ENCODE results near the gene MPST. TPM values are rescaled to one million over a fixed set of nuclear protein-coding genes. Genes with fewer than 3 reads are reported as not detected.

Gene MPST
- total RNA-seq, 1 experiment from 2014 or later = 51.2 TPM

DNA sequence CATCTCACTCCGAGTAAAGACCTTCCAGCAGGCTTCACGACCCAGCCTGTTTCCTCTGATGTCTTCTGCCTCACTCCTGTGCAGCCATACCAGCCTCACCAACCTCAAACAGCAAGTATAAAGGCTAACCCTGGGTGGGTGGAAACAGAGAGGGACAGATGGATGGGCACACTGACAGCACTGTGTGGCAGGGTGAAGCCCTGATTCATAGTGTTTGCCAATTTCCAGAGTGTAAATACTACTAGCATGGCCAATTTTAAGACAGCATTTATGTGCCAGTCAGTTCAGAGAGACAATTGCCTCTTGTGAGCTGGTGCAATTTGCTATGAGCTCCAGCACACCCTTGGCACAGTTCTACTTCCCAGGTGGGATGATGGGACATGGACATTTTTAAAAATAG lies 21.8 kb upstream of the MPST start:
- intact Hi-C loops (cut with micrococcal nuclease) = no loop called here
- H3K9me3 Mint-ChIP-seq (ENCODE audit: unreplicated experiment) = no peaks in the 10 kb centered on the region
- TF ChIP-seq, protein P1, sequence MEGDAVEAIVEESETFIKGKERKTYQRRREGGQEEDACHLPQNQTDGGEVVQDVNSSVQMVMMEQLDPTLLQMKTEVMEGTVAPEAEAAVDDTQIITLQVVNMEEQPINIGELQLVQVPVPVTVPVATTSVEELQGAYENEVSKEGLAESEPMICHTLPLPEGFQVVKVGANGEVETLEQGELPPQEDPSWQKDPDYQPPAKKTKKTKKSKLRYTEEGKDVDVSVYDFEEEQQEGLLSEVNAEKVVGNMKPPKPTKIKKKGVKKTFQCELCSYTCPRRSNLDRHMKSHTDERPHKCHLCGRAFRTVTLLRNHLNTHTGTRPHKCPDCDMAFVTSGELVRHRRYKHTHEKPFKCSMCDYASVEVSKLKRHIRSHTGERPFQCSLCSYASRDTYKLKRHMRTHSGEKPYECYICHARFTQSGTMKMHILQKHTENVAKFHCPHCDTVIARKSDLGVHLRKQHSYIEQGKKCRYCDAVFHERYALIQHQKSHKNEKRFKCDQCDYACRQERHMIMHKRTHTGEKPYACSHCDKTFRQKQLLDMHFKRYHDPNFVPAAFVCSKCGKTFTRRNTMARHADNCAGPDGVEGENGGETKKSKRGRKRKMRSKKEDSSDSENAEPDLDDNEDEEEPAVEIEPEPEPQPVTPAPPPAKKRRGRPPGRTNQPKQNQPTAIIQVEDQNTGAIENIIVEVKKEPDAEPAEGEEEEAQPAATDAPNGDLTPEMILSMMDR (IDR thresholded peaks at IDR 0.05; ENCODE audit: unreplicated experiment) = no peak
- BruUV-seq (replicated peaks) = no TSS peak
- H3K4me1 Mint-ChIP-seq (ENCODE audit: insufficient read depth, unreplicated experiment) = peaks cover 12% of the 10 kb centered on the region
- ChIA-PET POLR2A (interaction anchor here (1.2 to 2.6 kb wide), 2 partner anchors 9 to 22 kb away, joined by 3 to 11 read pairs; partner anchors contain the start of genes MPST and TST), CTCF (interaction anchor here (0.5 to 1.8 kb wide), 9 partner anchors 8 to 124 kb away, joined by 3 to 6 read pairs (median 4); no protein-coding TSS in a partner anchor)
- H3K27me3 Mint-ChIP-seq (ENCODE audit: insufficient read depth, unreplicated experiment) = peaks cover 1% of the 10 kb centered on the region
- H3K27ac Mint-ChIP-seq (ENCODE audit: low read depth, unreplicated experiment) = no peak overlapping the region
- H3K36me3 Mint-ChIP-seq (ENCODE audit: insufficient read depth, unreplicated experiment) = no peaks in the 10 kb centered on the region
- no peak for DNase-seq (ENCODE audit: unreplicated experiment)
- H3K4me3 Mint-ChIP-seq (ENCODE audit: unreplicated experiment) = no peak overlapping the region

DNA sequence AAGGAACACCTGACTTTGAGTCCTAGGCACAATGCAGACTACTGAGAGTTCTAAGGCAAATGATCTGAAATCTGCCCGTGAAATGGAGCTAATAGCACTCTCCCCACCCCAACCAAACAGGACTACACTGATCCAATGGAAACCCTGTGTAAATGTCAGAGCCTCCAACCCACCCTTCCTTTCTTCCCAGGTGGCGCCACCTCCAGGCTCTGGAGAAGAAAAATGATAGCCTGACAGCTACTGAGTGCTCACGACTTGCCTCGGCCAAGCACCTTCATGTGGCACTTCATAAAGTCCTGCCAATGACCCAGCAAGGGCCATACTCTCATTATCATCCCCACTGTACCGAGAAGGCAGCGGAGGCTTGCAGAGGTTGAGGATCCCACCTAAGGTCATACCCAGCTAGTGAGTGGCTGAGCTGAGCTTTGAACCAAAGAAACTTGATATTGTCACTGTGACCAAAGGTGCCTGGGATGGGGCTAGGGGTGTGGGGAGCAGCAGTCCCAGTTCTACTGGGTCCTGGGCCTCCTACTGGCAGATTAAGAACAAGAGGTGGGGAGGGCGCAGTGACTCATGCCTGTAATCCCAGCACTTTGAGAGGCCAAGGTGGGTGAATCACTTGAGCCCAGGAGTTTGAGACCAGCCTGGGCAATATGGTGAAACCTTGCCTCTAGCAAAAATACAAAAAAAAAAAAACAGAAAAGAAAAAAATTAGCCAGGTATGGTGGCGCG lies 20.8 kb upstream of the MPST start:
- TF ChIP-seq, protein P1 (IDR thresholded peaks at IDR 0.05; ENCODE audit: unreplicated experiment) = peak; percentile 6
- H3K27me3 Mint-ChIP-seq (ENCODE audit: insufficient read depth, unreplicated experiment) = no peaks in the 10 kb centered on the region
- intact Hi-C loops (cut with micrococcal nuclease) = no loop called here
- CTCF ChIA-PET = interaction anchor here (0.7 to 1.8 kb wide), 7 partner anchors 11 to 447 kb away, joined by 3 to 6 read pairs (median 4); no protein-coding TSS in a partner anchor
- peak; percentile 78 for DNase-seq (ENCODE audit: unreplicated experiment)
- H3K4me1 Mint-ChIP-seq (ENCODE audit: insufficient read depth, unreplicated experiment) = peaks cover 12% of the 10 kb centered on the region
- no peaks in the 10 kb centered on the region for H3K36me3 Mint-ChIP-seq (ENCODE audit: insufficient read depth, unreplicated experiment)
- no peak overlapping the region for H3K4me3 Mint-ChIP-seq (ENCODE audit: unreplicated experiment)
- peak overlapping the region; percentile 79 for H3K27ac Mint-ChIP-seq (ENCODE audit: low read depth, unreplicated experiment)
- no peaks in the 10 kb centered on the region for H3K9me3 Mint-ChIP-seq (ENCODE audit: unreplicated experiment)
- BruUV-seq (replicated peaks) = no TSS peak
- POLR2A ChIA-PET = interaction anchor here (1.2 to 2.6 kb wide), 2 partner anchors 11 to 21 kb away, joined by 3 to 11 read pairs; partner anchors contain the start of genes MPST and TST

DNA sequence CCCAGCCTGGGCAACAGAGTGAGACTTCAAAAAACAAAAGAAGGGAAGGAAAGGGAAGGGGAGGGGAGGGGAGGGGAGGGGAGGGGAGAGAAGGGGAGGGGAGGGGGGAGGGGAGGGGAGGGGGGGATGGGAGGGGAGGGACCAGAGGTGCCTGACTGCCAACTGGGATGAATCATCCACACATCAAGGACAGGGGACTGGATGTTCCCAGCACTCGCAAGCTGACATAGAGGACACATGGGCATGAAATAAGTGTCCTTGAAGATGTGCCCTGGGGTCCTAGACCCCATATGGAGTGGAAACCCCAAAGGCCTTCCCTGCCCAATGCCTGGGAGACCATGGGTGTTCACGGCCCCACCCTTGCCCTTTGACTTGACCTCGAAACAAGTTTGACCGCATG lies 20.1 kb upstream of the MPST start:
- TF ChIP-seq, protein P1 (IDR thresholded peaks at IDR 0.05; ENCODE audit: unreplicated experiment) = no peak
- BruUV-seq (replicated peaks) = no TSS peak
- POLR2A ChIA-PET = no interaction called here
- CTCF ChIA-PET = interaction anchor here (0.5 to 1.8 kb wide), 5 partner anchors 20 to 157 kb away, joined by 3 to 6 read pairs (median 4); partner anchors contain the start of gene TST
- DNase-seq (ENCODE audit: unreplicated experiment) = peak; percentile 60
- H3K36me3 Mint-ChIP-seq (ENCODE audit: insufficient read depth, unreplicated experiment) = no peaks in the 10 kb centered on the region
- intact Hi-C loops (cut with micrococcal nuclease) = no loop called here
- H3K4me3 Mint-ChIP-seq (ENCODE audit: unreplicated experiment) = no peak overlapping the region
- peaks cover 12% of the 10 kb centered on the region for H3K4me1 Mint-ChIP-seq (ENCODE audit: insufficient read depth, unreplicated experiment)
- no peaks in the 10 kb centered on the region for H3K9me3 Mint-ChIP-seq (ENCODE audit: unreplicated experiment)
- H3K27ac Mint-ChIP-seq (ENCODE audit: low read depth, unreplicated experiment) = peak overlapping the region; percentile 79
- H3K27me3 Mint-ChIP-seq (ENCODE audit: insufficient read depth, unreplicated experiment) = no peaks in the 10 kb centered on the region

DNA sequence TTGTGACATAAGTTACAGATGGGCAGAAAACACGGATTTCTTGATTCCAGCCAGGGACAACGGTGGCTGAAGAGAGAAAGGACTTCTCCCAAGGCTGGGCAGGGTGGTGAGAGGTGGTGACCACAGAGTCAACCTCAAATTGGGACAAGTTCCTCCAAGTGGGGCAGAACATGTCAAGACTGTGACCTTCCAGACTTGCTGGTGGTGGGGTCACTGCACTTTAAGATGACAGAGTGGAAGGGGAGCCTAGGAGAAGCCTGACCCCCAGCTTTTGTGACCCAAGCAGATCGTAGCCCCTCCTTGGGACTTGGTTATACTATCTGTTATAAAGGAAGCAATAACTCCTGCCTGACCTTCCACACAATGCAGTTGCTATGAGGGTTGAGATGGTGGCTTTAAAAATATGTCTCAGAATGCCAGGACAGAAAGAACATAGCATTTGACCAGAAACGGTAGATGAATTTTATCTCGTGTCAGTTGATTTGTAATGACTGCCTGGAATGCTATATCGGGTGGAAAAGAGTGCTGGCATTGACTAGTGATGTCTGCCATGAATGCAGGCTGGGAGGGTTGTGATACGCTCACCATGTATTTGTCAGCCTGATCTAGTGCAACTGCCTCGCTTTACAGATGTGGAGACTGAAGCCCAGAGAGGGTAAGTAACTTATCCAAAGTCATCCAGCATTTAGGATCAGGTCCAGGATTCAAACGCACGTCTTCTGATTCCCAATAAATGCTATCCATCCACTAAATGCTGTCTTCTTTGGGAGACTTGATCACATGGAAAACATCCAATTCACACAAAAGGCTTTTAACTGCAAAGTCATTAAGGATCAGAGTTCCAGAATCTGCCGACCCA lies 18.6 kb upstream of the MPST start:
- no TSS peak for BruUV-seq (replicated peaks)
- H3K4me3 Mint-ChIP-seq (ENCODE audit: unreplicated experiment) = no peak overlapping the region
- POLR2A ChIA-PET = interaction anchor here (0.8 kb wide), 1 partner anchor 16 kb away, joined by 3 read pairs; no protein-coding TSS in a partner anchor
- DNase-seq (ENCODE audit: unreplicated experiment) = no peak
- peak overlapping the region; percentile 79 for H3K27ac Mint-ChIP-seq (ENCODE audit: low read depth, unreplicated experiment)
- H3K27me3 Mint-ChIP-seq (ENCODE audit: insufficient read depth, unreplicated experiment) = peaks cover 7% of the 10 kb centered on the region
- intact Hi-C loops (cut with micrococcal nuclease) = no loop called here
- CTCF ChIA-PET = no interaction called here
- no peaks in the 10 kb centered on the region for H3K36me3 Mint-ChIP-seq (ENCODE audit: insufficient read depth, unreplicated experiment)
- H3K4me1 Mint-ChIP-seq (ENCODE audit: insufficient read depth, unreplicated experiment) = peaks cover 12% of the 10 kb centered on the region
- H3K9me3 Mint-ChIP-seq (ENCODE audit: unreplicated experiment) = peaks cover 5% of the 10 kb centered on the region
- TF ChIP-seq, protein P1 (IDR thresholded peaks at IDR 0.05; ENCODE audit: unreplicated experiment) = no peak

All from MCF 10A (cell line).